WTC11 (cell line): Measurements from ENCODE around the gene VTI1A.

Source experiments
- CTCF ChIP-seq: fragments of 200-600 bp; IDR thresholded peaks from 2 replicates; pipeline ENCODE4 v1.8.0; 2022; ENCODE audit warnings: antibody characterized with exemption
- E2F1 ChIP-seq: sonication (generic); formaldehyde crosslinking; IDR thresholded peaks from 2 replicates; pipeline ENCODE4 v1.8.0; 2022; ENCODE audit warnings: mild to moderate bottlenecking, missing genetic modification reagents
- ZBTB43 ChIP-seq: sonication (generic); formaldehyde crosslinking; IDR thresholded peaks from 2 replicates; pipeline ENCODE4 v1.8.1; 2023; ENCODE audit warnings: mild to moderate bottlenecking, missing genetic modification reagents

- TF ChIP-seq E2F1 (no peak), CTCF (no peak), ZBTB43 (CRISPR knock-in tag) (no peak)
Observed at GRCh38 chr10:112738606-112739591, 291.9 kb downstream of the VTI1A start.
